Brain microvascular endothelial cell (primary cell): ENCODE measurements around the gene ZFP1.

Source experiments
- DNase-seq: peaks from one replicate; pipeline ENCODE4 v3.0.0-alpha.2; 2020
- H3K27ac ChIP-seq: fragments of 250-450 bp; sonication (Bioruptor Pico); 2 replicates; pipeline ENCODE4 v1.5.1; 2020; ENCODE audit warnings: mild to moderate bottlenecking, moderate library complexity
- H3K27me3 ChIP-seq: fragments of 250-450 bp; sonication (Bioruptor Pico); replicated peaks from 2 replicates; pipeline ENCODE4 v1.5.1; 2020; ENCODE audit warnings: mild to moderate bottlenecking
- H3K36me3 ChIP-seq: fragments of 250-450 bp; sonication (Bioruptor Pico); replicated peaks from 2 replicates; pipeline ENCODE4 v1.5.1; 2020; ENCODE audit warnings: mild to moderate bottlenecking
- H3K4me3 ChIP-seq: 2 replicates; pipeline ENCODE4 v1.5.1; 2011; ENCODE audit warnings: low read depth, mild to moderate bottlenecking, control low read depth, low read length, moderate library complexity
- CTCF ChIP-seq: IDR thresholded peaks from 2 replicates; pipeline ENCODE4 v1.5.1; 2011; ENCODE audit warnings: low read depth, mild to moderate bottlenecking, moderate library complexity, low read length, control low read depth, inconsistent platforms; ENCODE audit errors: missing control alignments
- in situ Hi-C: cut with HindIII; loops from 2 replicates; pipeline ENCODE4 v1.10.0; 2017; ENCODE audit warnings: low sequenced_read_pairs, low pct_ligation_motif_present

The ZFP1 gene

GRCh38 chr16:75219838-75220237 is 71.5 kb downstream of the ZFP1 start:
- H3K27ac ChIP-seq, result no peak overlapping the region
- in situ Hi-C loops, result no loop called here
- H3K4me3 ChIP-seq, result no peak overlapping the region
- H3K36me3 ChIP-seq, result no peaks in the 10 kb centered on the region
- TF ChIP-seq CTCF, result no peak
- no peaks in the 10 kb centered on the region for H3K27me3 ChIP-seq
- no peak for DNase-seq
